Aorta (tissue), 5 donors: ENCODE results near the gene CCIN. TPM values are rescaled to one million over a fixed set of nuclear protein-coding genes. Genes with fewer than 3 reads are reported as not detected.
"Not testable (repeated sequence)": the region's sequence is repeated elsewhere in the genome, so short reads cannot be mapped to it uniquely, and the experiment has no call there.

Source experiments
- ATAC-seq: fragments of 200-7000 bp; cut with Tn5 transposase; one replicate; pipeline ENCODE4 v1.9.1; 2022; ENCODE audit warnings: moderate library complexity; ENCODE audit not compliant: low FRiP score
- DNase-seq, 2 donors: peaks; one replicate each; pipeline ENCODE4 v3.0.0-alpha.2; 2020
- H3K27ac ChIP-seq, 2 donors: one replicate each; pipeline ENCODE4 v1.5.1; 2013; ENCODE audit warnings: low read length in 2 of 2, mild to moderate bottlenecking in 2 of 2, moderate library complexity in 2 of 2, control low read depth in 1 of 2, inconsistent platforms in 1 of 2, low read depth in 1 of 2
- H3K27me3 ChIP-seq, 2 donors: one replicate each; pipeline ENCODE4 v1.6.1; 2013; ENCODE audit warnings: control low read depth in 1 of 2, low read length in 1 of 2, mild to moderate bottlenecking in 1 of 2, moderate library complexity in 1 of 2; ENCODE audit not compliant: insufficient read depth in 2 of 2, control insufficient read depth in 1 of 2
- H3K36me3 ChIP-seq, 2 donors: one replicate each; pipeline ENCODE4 v1.6.1; 2013; ENCODE audit warnings: control low read depth in 1 of 2, low read length in 1 of 2, mild to moderate bottlenecking in 1 of 2; ENCODE audit not compliant: insufficient read depth in 2 of 2, control insufficient read depth in 1 of 2
- H3K4me1 ChIP-seq, 2 donors: one replicate each; pipeline ENCODE4 v1.6.1; 2013; ENCODE audit warnings: low read length in 2 of 2, control low read depth in 1 of 2, mild to moderate bottlenecking in 1 of 2, moderate library complexity in 1 of 2; ENCODE audit not compliant: insufficient read depth in 2 of 2, control insufficient read depth in 1 of 2
- H3K4me3 ChIP-seq, 2 donors: one replicate each; pipeline ENCODE4 v1.5.1; 2013; ENCODE audit warnings: low read length in 2 of 2, control low read depth in 1 of 2, mild to moderate bottlenecking in 1 of 2
- H3K9me3 ChIP-seq: one replicate; pipeline ENCODE4 v1.6.1; 2013; ENCODE audit warnings: mild to moderate bottlenecking, low read length; ENCODE audit not compliant: control insufficient read depth
- WGBS, 2 donors: extraction: QIAGEN DNeasy Blood & Tissue Kit; methylation state at CpG; one replicate each; pipeline ENCODE4 v1.1.7; 2013; 5-methylcytosine and 5-hydroxymethylcytosine counted together
- intact Hi-C, 2 donors: fragments of 100-400 bp; cut with DNase I; formaldehyde crosslinking; loops; one replicate each; pipeline versions ENCODE4 v1.14.2 to v1.15.0; 2022
- polyA plus RNA-seq, 2 donors: library from polyadenylated mRNA; stranded (reverse); fragments of 200-250 nt; gene quantifications; one replicate each; pipeline ENCODE4 v1.2.3, GENCODE V29; 2013
- total RNA-seq, 2 donors: library from RNA; stranded (reverse); fragmentation: NEBNext Ultra II Directional; extraction: Animal tissue kit (Norgen Biotek cat#: 25700); gene quantifications; one replicate each; pipeline ENCODE4 v1.2.1, GENCODE V29; 2021
- donor health status: healthy with polysubstance abuse.
- donor health status: Bipolar disorder and iron deficiency.
- donor health status: DM: no; HTN: no; CAD: no.
- donor health status: DM: no; HTN: no; CAD: no.
- donor health status: DM: yes; HTN: yes; CAD: no.

CCIN gene
- total and polyA plus RNA-seq, 4 donors = 0.18 to 0.99 (median 0.65) TPM

DNA sequence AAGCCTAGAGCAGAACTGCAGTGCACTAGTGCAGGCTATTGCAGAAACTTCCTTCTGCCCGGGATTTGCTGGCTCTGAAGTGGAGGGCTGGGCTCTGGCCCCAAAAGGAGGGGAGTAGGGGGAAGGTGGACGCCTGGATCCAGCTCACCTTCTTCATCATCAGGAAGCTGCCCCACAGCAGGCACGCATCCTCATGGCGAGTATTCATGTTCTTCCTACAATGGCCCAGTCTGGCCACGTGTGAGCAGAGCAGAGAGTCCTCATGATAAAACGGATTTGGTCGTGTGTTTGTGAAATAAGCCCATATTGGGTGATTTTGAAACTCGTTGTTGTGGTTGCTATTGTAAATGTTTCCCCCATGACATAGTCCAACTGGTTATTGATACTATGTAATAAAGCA lies 40.8 kb upstream of the CCIN start:
- H3K4me1 ChIP-seq = no peaks in the 10 kb centered on the region
- intact Hi-C loops = no loop called here
- no peaks in the 10 kb centered on the region for H3K36me3 ChIP-seq
- peak; percentile 52 for ATAC-seq
- no peaks in the 10 kb centered on the region for H3K27me3 ChIP-seq
- no peak for DNase-seq
- no peak overlapping the region for H3K4me3 ChIP-seq
- no peak overlapping the region for H3K27ac ChIP-seq
- WGBS, 2 donors = 67 to 72% methylated on average over 8 of the region's 8 CpGs
- H3K9me3 ChIP-seq = no peaks in the 10 kb centered on the region

DNA sequence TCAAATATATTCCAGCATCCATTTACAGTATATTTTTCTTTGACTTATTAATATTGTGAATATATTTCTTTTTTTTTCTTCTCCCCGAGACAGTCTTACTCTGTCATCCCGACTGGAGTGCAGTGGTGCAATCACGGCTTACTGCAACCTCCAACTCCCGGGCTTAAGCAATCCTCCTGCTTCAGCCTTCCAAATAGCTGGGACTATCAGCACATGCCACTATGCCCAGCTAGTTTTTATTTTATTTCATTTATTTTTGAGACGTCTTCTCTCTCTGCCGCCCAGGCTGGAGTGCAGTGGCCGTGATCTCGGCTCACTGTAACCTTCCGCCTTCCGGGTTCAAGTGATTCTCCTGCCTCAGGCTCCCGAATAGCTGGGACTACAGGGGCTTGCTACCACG lies 40.0 kb upstream of the CCIN start:
- no peaks in the 10 kb centered on the region for H3K9me3 ChIP-seq
- DNase-seq = no peak
- no peaks in the 10 kb centered on the region for H3K4me1 ChIP-seq
- no peak overlapping the region for H3K27ac ChIP-seq
- no peaks in the 10 kb centered on the region for H3K36me3 ChIP-seq
- no peak overlapping the region for H3K4me3 ChIP-seq
- intact Hi-C loops = no loop called here
- 92% methylated on average over 12 of the region's 12 CpGs for WGBS, 2 donors
- no peak for ATAC-seq
- H3K27me3 ChIP-seq = no peaks in the 10 kb centered on the region

GRCh38 chr9:36131666-36132065 lies 37.5 kb upstream of the CCIN start:
- H3K36me3 ChIP-seq, DNase-seq, ATAC-seq, H3K4me3 ChIP-seq, H3K9me3 ChIP-seq, H3K27me3 ChIP-seq, H3K4me1 ChIP-seq, intact Hi-C loops, H3K27ac ChIP-seq: not testable (repeated sequence)
- WGBS, 2 donors = 91 to 93% methylated on average over 7 of the region's 7 CpGs

- no peak overlapping the region for H3K27ac ChIP-seq
- intact Hi-C loops = no loop called here
- DNase-seq = no peak
- no peaks in the 10 kb centered on the region for H3K4me1 ChIP-seq
- no peak for ATAC-seq
- H3K4me3 ChIP-seq = no peak overlapping the region
- no peaks in the 10 kb centered on the region for H3K27me3 ChIP-seq
- no peaks in the 10 kb centered on the region for H3K36me3 ChIP-seq
- 58 to 67% methylated on average over 3 of the region's 3 CpGs for WGBS, 2 donors
- H3K9me3 ChIP-seq = no peaks in the 10 kb centered on the region
Measured at GRCh38 chr9:36132086-36132485, 37.1 kb upstream of the CCIN start.

- DNase-seq (no peak), ATAC-seq (no peak)
- H3K27me3 ChIP-seq = no peaks in the 10 kb centered on the region
- no peaks in the 10 kb centered on the region for H3K36me3 ChIP-seq
- intact Hi-C loops = no loop called here
- no peak overlapping the region for H3K4me3 ChIP-seq
- H3K9me3 ChIP-seq = no peaks in the 10 kb centered on the region
- no peaks in the 10 kb centered on the region for H3K4me1 ChIP-seq
- H3K27ac ChIP-seq = no peak overlapping the region
- 91 to 93% methylated on average over 9 of the region's 9 CpGs for WGBS, 2 donors
Measured at GRCh38 chr9:36134761-36135505, 34.3 kb upstream of the CCIN start.

- Histone ChIP-seq H3K4me1 (no peaks in the 10 kb centered on the region), H3K36me3 (no peaks in the 10 kb centered on the region), H3K27ac (no peak overlapping the region), H3K27me3 (no peaks in the 10 kb centered on the region), H3K4me3 (peak overlapping the region; percentile 67 to 84), H3K9me3 (no peaks in the 10 kb centered on the region)
- ATAC-seq (peak; percentile 21), DNase-seq (peak in 1 of 2 donors; percentile 65)
- intact Hi-C loops = loop anchor here in 1 of 2 donors (2.0 kb wide), 1 partner anchor 31 kb away; no protein-coding TSS in a partner anchor
- WGBS, 2 donors = 11 to 13% methylated on average over 18 of the region's 18 CpGs
Measured at GRCh38 chr9:36135741-36136271, 33.4 kb upstream of the CCIN start.

DNA sequence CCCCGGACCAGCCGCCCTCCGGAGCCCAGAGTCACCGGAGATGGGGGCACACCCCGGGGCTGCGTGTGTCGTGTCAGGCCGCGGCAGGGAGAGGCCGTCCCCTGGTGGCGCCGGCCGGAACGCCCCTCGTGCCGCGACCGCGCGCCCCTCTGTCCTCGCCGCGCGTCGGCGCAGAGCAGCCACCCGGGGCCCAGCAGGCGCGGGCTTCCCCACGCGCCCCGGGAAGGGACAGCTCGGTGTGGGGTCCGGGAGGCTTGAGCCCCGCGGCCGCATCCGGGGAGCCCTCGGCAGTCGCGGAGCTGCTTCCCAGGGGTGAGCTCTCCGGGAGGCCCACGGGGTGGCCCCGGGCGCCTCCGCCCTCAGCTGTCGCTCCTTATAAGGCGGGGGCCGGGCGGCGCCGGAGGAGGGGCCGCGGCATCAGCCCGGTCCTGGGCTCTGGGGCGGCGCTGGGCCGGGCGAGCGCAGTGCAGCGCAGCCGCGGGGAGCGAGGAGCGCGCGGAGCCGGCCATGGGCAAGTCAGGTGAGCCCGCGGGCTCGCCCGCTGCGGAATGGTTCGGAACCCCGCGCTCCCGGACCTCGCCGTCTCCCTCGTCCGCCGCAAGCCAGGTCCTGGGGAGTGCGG lies 32.8 kb upstream of the CCIN start, which contains the start of gene GLIPR2:
TSS of gene GLIPR2 (plus strand) at position 462 of the 622 bp plus-strand sequence. CDS start at position 508, 46 bp downstream.
- Histone ChIP-seq H3K4me1 (no peaks in the 10 kb centered on the region), H3K36me3 (no peaks in the 10 kb centered on the region), H3K9me3 (no peaks in the 10 kb centered on the region), H3K4me3 (peak within 1 kb of the TSS; percentile 67 to 84), H3K27ac (no peak within 1 kb of the TSS), H3K27me3 (no peaks in the 10 kb centered on the region)
- DNase-seq (peak; percentile 89 to 93), ATAC-seq (peak; percentile 95)
- 0% methylated on average over 43 to 83 of the region's 83 CpGs for WGBS, 2 donors
- intact Hi-C loops = loop anchor here in 1 of 2 donors (2.0 kb wide), 1 partner anchor 30 kb away; no protein-coding TSS in a partner anchor

- DNase-seq (peak in 1 of 2 donors; percentile 79), ATAC-seq (peak; percentile 34)
- no peaks in the 10 kb centered on the region for H3K36me3 ChIP-seq
- H3K4me1 ChIP-seq = no peaks in the 10 kb centered on the region
- H3K27ac ChIP-seq = no peak overlapping the region
- WGBS, 2 donors = 0 to 1% methylated on average over 23 to 40 of the region's 40 CpGs
- intact Hi-C loops = loop anchor here in 1 of 2 donors (2.0 kb wide), 1 partner anchor 30 kb away; no protein-coding TSS in a partner anchor
- no peaks in the 10 kb centered on the region for H3K27me3 ChIP-seq
- H3K4me3 ChIP-seq = peak overlapping the region; percentile 67 to 84
- no peaks in the 10 kb centered on the region for H3K9me3 ChIP-seq
Measured at GRCh38 chr9:36136894-36137391, 32.2 kb upstream of the CCIN start.
